Anterior cingulate cortex (tissue), 58 donors: ENCODE measurements around the gene ST3GAL5.

Experiments
- DNase-seq, 58 donors: peaks; one replicate each; lab custom pipeline; 2025; lab: John Stamatoyannopoulos, UW

ST3GAL5 gene

GRCh38 chr2:85812094-85812735 is 76.6 kb downstream of the ST3GAL5 start:
- DNase-seq: no peak

- DNase-seq: no peak
Measured at GRCh38 chr2:85811180-85812093, 77.4 kb downstream of the ST3GAL5 start.

GRCh38 chr2:85810371-85811179 is 78.2 kb downstream of the ST3GAL5 start:
- DNase-seq: no peak

GRCh38 chr2:85807756-85808155 is 81.0 kb downstream of the ST3GAL5 start:
- no peak for DNase-seq

- no peak for DNase-seq
Measured at GRCh38 chr2:85806358-85807118, 82.3 kb downstream of the ST3GAL5 start.

GRCh38 chr2:85804583-85804982 is 84.2 kb downstream of the ST3GAL5 start:
- DNase-seq: no peak

- no peak for DNase-seq
Measured at GRCh38 chr2:85803704-85804425, 84.9 kb downstream of the ST3GAL5 start.

GRCh38 chr2:85802354-85803103 is 86.3 kb downstream of the ST3GAL5 start:
- no peak for DNase-seq

GRCh38 chr2:85801871-85802270 is 86.9 kb downstream of the ST3GAL5 start:
- no peak for DNase-seq

- DNase-seq: no peak
Measured at GRCh38 chr2:85800586-85800985, 88.2 kb downstream of the ST3GAL5 start.

- DNase-seq: peak in 1 of 58 donors; percentile 24
Measured at GRCh38 chr2:85799215-85799956, 89.4 kb downstream of the ST3GAL5 start.

GRCh38 chr2:85797921-85798320 is 90.9 kb downstream of the ST3GAL5 start:
- DNase-seq: peak in 12 of 58 donors; percentile 13 to 38 (median 28)

GRCh38 chr2:85797263-85797660 is 91.5 kb downstream of the ST3GAL5 start:
- no peak for DNase-seq

- DNase-seq: peak in 55 of 58 donors; percentile 30 to 86 (median 66)
Measured at GRCh38 chr2:85796341-85797262, 92.2 kb downstream of the ST3GAL5 start.

GRCh38 chr2:85796046-85796340 is 92.8 kb downstream of the ST3GAL5 start:
- no peak for DNase-seq

- no peak for DNase-seq
Measured at GRCh38 chr2:85795331-85796045, 93.3 kb downstream of the ST3GAL5 start.
